Fibroblast of the aortic adventitia (primary cell): Measurements from ENCODE around the gene BICDL2. TPM values are rescaled to one million over a fixed set of nuclear protein-coding genes. Genes with fewer than 3 reads are reported as not detected.

Experiments used
- DNase-seq: peaks from one replicate; pipeline ENCODE4 v3.0.0-alpha.2; 2010; ENCODE audit warnings: low read depth
- H3K4me3 ChIP-seq: 2 replicates; pipeline ENCODE4 v1.5.1; 2011; ENCODE audit warnings: low read depth, mild to moderate bottlenecking, control low read depth, low read length, moderate library complexity
- total RNA-seq: library from RNA; depleted of rRNA; stranded (reverse); fragments of >200 nt; gene quantifications from 2 replicates; pipeline ENCODE4 v1.2.3, GENCODE V29; 2012; ENCODE audit warnings: low replicate concordance
- TF ChIP-seq, protein P1 (sequence below): IDR thresholded peaks from 2 replicates; pipeline ENCODE4 v1.5.1; 2011; ENCODE audit warnings: mild to moderate bottlenecking, low read length, control low read depth, inconsistent platforms; ENCODE audit not compliant: insufficient read depth

BICDL2 gene
- total RNA-seq, 1 donor: not detected

DNA sequence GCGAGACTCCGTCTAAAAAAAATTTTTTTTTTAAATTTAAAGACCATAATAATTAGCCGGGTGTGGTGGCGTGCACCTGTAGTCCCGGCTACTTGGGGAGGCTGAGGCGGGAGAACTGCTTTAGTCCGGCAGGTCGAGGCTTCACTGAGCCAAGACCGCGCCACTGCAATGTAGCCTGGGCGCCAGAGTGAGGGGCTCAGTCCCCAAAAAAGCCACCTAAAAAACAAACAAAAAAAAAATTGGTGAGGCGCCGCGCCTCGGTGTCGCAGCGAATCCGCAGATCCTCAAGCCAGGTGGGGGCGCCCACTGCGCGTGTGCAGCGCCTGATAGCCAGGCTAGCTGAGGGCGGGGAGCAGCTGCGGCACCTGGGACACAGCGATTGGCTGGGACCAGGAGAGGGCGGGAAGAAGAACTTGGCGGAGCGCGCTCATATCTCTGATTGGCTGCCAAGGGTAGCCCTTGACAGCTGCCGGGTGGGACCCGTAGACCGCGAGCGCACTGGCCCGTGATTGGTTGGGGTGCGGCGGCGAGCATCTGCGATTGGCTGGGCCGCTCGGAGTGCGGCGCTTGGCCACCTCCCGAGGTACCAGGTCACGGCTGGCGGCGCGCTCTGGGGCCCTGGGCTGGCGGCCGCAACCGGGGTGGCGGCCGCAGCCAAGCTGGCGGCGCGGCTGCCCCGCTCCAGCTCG lies 33.0 kb downstream of the BICDL2 start:
- H3K4me3 ChIP-seq: no peak overlapping the region

DNA sequence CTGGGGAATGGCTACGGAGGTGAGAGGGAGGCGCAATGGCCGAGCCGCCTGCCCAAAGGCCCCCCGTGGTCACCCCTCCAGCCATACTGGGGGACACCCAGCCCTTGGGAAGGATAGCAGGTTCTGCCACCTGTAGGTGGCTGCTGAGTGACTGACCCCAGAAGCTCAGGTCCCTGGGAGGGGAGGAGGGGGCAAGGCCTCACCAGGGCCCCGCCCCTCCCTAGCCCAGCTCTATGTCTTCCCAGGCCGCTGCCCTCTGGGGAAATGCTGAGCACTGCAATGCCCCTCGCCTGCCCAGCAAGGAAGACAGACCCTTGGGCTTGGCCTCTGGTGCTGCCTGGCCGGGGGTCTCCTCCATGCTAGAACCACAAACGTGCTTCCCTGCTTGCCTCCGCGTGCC lies 35.4 kb downstream of the BICDL2 start:
- DNase-seq: no peak
- TF ChIP-seq, protein P1, sequence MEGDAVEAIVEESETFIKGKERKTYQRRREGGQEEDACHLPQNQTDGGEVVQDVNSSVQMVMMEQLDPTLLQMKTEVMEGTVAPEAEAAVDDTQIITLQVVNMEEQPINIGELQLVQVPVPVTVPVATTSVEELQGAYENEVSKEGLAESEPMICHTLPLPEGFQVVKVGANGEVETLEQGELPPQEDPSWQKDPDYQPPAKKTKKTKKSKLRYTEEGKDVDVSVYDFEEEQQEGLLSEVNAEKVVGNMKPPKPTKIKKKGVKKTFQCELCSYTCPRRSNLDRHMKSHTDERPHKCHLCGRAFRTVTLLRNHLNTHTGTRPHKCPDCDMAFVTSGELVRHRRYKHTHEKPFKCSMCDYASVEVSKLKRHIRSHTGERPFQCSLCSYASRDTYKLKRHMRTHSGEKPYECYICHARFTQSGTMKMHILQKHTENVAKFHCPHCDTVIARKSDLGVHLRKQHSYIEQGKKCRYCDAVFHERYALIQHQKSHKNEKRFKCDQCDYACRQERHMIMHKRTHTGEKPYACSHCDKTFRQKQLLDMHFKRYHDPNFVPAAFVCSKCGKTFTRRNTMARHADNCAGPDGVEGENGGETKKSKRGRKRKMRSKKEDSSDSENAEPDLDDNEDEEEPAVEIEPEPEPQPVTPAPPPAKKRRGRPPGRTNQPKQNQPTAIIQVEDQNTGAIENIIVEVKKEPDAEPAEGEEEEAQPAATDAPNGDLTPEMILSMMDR: no peak
- H3K4me3 ChIP-seq: no peak overlapping the region

More for the DNA sequence above, 33.0 kb downstream of the BICDL2 start:
- TF ChIP-seq, protein P1: peak; percentile 25
- peak; percentile 98 for DNase-seq

DNA sequence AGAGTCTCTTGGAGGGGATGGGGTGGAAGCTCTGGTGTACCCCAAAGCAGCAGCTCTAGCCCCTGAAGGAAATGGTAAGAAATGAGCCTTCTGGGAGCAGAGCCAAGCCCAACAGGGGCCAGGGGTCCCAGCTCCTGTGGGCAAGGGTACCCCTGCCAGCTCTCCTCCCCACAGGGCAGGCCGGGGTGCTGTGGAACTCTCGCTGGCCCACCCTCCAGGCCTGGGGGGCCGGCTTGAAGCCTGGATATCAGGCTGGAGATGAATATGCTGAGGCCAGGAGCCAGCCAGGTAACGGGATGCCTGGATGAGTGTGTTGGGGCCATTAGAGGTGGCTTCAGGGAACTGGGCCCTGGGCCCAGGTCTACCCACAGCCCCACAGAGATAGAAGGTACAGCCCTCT lies 36.2 kb downstream of the BICDL2 start:
- no peak for DNase-seq
- TF ChIP-seq, protein P1: no peak
- H3K4me3 ChIP-seq: no peak overlapping the region

DNA sequence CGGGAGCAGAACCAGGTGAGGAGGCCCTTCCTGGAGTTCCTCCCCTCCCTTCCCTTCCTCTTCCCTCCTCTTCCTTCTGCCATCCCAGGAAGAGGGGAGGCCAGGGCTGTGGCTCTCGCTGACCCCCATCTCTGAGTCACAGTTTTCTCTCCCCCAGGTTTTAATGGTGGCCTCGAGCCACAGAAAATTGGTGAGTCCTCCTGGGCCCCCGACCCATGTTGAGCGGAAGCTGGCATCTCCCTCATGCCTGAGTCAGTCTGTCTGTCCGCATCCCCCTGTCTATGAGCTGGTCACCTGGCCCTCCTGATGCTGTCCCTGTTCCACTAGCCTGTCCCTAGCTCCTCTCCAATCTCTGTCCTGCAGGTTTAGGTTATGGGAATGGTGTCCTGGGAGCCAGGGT lies 36.8 kb downstream of the BICDL2 start:
- no peak for DNase-seq
- TF ChIP-seq, protein P1: no peak

DNA sequence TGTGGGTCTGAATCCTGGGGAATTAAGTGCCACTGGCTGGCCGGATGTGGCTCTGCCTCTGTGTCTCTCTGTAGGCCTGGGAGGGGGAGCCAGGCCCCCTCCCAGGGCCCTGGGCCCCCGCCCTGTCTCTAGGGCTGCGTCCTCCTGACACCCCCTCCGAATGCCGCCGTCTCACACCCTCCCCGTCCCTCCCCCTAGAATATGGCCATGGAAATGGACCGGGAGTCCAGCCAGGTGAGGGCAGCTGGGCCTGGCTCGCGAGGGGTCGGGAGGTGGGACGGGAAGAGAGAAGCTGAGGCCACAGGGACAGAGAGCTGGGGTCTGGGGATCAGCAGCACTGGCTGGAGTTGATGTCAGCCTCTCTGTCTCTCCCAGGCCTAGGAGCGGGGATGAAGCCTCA lies 40.4 kb downstream of the BICDL2 start:
- DNase-seq: no peak
- TF ChIP-seq, protein P1: no peak
- no peak overlapping the region for H3K4me3 ChIP-seq

More for the DNA sequence above, 36.8 kb downstream of the BICDL2 start:
- H3K4me3 ChIP-seq: no peak overlapping the region

DNA sequence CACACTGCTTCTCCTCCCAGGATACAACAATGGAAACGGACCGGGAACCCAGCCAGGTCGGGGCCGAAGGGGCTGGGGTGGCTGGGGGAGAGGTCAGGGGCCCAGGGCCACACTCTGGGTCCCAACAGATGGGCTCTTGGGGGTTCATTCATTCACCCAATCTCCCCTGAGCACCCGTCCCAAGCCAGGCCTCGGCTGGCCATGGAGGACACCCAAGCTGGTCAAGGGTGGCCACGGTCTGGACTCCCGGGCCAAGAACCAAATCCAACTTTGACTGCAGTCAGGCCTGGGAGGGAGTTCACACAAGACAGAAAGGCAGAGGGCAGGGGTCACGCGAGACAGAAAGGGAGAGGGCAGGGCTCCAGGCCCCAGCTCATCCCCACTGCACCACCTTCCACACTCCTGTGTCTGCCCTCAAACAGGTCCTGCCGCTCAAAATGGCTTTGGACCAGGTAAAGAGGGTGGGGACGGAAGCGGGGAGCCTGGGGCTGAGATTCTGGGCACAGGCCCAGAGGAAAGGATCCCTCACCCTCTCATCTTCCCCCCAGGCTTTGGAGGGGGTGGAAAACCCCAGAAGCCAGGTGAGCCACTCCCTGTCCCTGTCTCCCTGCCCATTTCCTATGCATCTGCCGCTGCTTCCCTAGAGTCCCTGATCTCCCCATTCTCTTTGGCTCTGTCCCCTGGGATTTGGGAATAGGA lies 44.2 kb downstream of the BICDL2 start:
- no peak for DNase-seq
- TF ChIP-seq, protein P1: no peak

More for the DNA sequence above, 44.2 kb downstream of the BICDL2 start:
- no peak overlapping the region for H3K4me3 ChIP-seq
